ACC112 (cell line): Measurements from ENCODE around the gene HES5.

Experiments used
- H2AFZ ChIP-seq: fragments of 200-600 bp; sonication (generic); one replicate; pipeline ENCODE4 v1.6.0; 2017; ENCODE audit warnings: antibody characterized with exemption, low read length; ENCODE audit not compliant: unreplicated experiment
- H3K27ac ChIP-seq: fragments of 200-600 bp; sonication (generic); 2 replicates; pipeline ENCODE4 v1.5.1; 2014; ENCODE audit warnings: low read depth, mild to moderate bottlenecking, antibody characterized with exemption, low read length, moderate library complexity
- H3K27me3 ChIP-seq: fragments of 200-600 bp; sonication (generic); 2 replicates; pipeline ENCODE4 v1.6.1; 2014; ENCODE audit warnings: mild to moderate bottlenecking, antibody characterized with exemption, low read length, moderate library complexity, mixed read lengths; ENCODE audit not compliant: insufficient read depth
- H3K36me3 ChIP-seq: fragments of 200-600 bp; sonication (generic); 2 replicates; pipeline ENCODE4 v1.6.1; 2016; ENCODE audit warnings: mild to moderate bottlenecking, antibody characterized with exemption, low read length, moderate library complexity, mixed read lengths; ENCODE audit not compliant: insufficient read depth
- H3K4me1 ChIP-seq: fragments of 200-600 bp; sonication (generic); one replicate; pipeline ENCODE4 v1.6.1; 2016; ENCODE audit warnings: low read length, mixed read lengths; ENCODE audit not compliant: insufficient read depth, unreplicated experiment, control insufficient read depth
- H3K4me3 ChIP-seq: fragments of 200-600 bp; sonication (generic); 2 replicates; pipeline ENCODE4 v1.5.1; 2014; ENCODE audit warnings: mild to moderate bottlenecking, low read depth, low read length
- H3K79me2 ChIP-seq: fragments of 200-600 bp; sonication (generic); one replicate; pipeline ENCODE4 v1.6.0; 2016; ENCODE audit warnings: low read length; ENCODE audit not compliant: control insufficient read depth, unreplicated experiment, insufficient read depth

The HES5 gene

DNA sequence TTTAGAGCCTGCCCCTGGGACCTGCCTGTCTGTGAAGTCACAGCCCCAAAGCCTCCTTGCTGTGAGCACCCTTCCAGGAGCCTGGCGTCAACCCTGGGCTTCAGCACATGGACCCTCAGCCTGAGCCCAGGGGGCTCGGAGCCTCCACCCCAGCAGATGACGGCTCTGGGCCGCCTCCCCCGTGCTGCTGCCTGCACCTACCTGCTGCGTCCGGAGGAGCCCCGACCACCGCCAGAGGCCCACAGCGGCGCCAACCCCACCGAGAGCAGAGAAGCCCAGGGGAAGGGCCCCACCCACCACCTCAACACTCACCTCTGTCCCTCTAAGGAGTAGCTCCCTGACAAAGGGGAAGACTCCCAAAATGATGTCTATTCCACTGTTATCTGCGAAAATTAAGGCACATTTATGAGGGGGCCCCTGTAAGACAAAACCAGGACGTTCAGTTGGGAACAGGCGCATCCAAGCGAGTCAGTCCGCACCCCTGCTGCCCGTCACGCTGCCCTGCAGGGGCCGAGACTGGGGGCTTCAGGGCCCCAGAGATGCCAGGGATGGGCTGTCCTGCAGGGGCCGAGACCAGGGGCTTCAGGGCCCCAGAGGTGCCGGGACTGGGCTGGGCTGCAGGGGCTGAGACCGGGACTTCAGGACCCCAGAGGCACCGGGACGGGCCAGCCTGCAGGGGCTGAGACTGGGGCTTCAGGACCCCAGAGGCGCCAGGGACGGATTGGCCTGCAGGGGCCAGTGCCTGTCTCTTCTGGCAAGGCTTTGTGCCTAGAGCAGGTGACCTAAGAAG is 19.5 kb downstream of the HES5 start:
- Histone ChIP-seq H3K4me1 (no peaks in the 10 kb centered on the region), H3K27ac (no peak overlapping the region), H3K27me3 (no peaks in the 10 kb centered on the region), H3K79me2 (no peaks in the 10 kb centered on the region), H3K4me3 (no peak overlapping the region), H3K36me3 (peaks cover 2% of the 10 kb centered on the region; the same call in 1 of the 2 replicates), H2AFZ (no peak overlapping the region)

DNA sequence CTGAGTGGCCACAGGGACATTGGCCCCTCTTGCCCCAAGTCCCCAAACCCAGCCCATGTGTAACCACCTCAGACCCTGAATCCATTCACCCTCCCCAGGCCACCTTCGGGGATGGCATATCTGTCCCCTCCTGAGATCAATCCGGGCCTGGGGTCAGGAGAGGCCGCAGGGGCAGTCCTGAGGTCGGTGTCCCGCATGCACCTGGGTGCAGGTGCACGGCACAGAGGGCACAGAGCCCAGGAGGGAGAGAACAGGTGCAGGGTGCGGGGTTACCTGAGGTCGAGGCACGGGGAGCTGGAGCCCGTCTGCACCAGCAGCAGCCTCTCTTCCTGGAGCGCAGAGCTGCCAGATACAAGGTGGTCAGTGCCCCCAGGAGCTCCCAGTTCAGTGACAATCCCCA is 20.5 kb downstream of the HES5 start:
- no peak overlapping the region for H2AFZ ChIP-seq
- no peak overlapping the region for H3K27ac ChIP-seq
- H3K4me3 ChIP-seq, result no peak overlapping the region
- H3K36me3 ChIP-seq, result peaks cover 2% of the 10 kb centered on the region; the same call in 1 of the 2 replicates
- no peaks in the 10 kb centered on the region for H3K79me2 ChIP-seq
- no peaks in the 10 kb centered on the region for H3K4me1 ChIP-seq
- H3K27me3 ChIP-seq, result peaks cover 6% of the 10 kb centered on the region; the same call in 1 of the 2 replicates

DNA sequence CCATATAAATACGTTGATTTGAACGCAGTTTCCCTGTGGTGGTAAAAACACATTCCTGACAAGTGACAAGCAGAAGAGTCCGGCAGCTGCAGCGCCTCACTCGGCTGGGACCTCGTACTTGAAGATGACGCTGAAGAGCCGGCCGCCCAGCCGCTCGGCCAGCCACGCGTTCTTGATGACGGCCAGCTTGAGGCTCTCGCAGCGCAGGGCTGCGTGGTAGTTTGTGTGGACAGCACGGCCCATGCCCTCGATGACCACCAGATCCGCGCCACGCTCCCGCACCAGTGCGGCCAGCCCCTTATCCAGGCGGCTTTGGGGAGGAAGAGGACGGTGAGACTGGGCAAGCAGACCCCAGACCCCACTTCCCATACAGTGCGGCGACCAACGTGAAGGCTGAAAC is 21.3 kb downstream of the HES5 start:
- no peaks in the 10 kb centered on the region for H3K36me3 ChIP-seq

DNA sequence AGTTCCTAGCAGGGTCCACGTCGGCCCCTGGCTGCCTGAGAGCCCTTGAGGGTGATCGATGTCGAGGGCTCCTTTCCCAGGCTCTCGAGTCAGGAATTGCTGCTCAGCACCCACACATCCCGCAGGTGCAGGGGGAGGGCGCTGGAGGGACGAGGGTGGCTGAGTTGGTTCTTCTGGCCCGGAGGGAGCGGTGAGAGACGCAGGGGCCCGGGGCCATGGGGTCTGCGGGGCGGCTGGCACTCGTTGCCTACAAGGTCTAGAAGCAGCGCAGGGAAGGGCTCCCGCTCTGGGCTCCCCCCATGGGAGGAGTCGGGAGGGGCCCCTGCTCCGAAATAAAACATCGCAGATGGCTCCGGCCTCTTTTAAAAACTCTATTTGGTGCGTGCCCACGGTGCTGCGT is 21.9 kb downstream of the HES5 start:
- Histone ChIP-seq H3K36me3 (no peaks in the 10 kb centered on the region), H2AFZ (no peak overlapping the region), H3K4me3 (no peak overlapping the region), H3K79me2 (no peaks in the 10 kb centered on the region), H3K27me3 (peaks cover 20% of the 10 kb centered on the region), H3K27ac (no peak overlapping the region), H3K4me1 (no peaks in the 10 kb centered on the region)

More for the DNA sequence above, 21.3 kb downstream of the HES5 start:
- no peak overlapping the region for H3K4me3 ChIP-seq
- H3K4me1 ChIP-seq, result no peaks in the 10 kb centered on the region
- no peaks in the 10 kb centered on the region for H3K79me2 ChIP-seq
- no peak overlapping the region for H2AFZ ChIP-seq
- H3K27me3 ChIP-seq, result peaks cover 14% of the 10 kb centered on the region
- no peak overlapping the region for H3K27ac ChIP-seq

DNA sequence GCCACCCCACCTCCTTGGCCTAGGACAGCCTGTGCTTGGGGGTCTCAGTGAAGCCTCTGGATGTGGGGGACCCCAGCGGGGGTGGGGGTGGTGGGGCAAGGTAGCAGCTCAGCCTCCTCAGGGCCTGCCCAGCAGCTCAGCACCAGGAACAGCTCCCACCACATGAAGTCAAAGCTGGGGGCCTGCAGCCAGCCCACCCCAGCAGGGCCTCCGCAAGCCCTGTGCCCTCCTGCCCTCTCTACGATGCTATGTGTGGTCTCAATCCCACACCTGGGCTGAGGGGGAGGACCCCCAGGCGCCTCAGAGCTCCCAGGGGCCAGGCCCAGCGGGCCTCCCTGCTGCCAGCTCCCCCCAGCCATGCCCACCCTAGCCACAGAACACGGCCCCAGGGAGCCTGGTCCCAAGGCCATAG is 22.3 kb downstream of the HES5 start:
- H3K27ac ChIP-seq, result no peak overlapping the region
- H3K27me3 ChIP-seq, result peaks cover 24% of the 10 kb centered on the region
- no peak overlapping the region for H2AFZ ChIP-seq
- H3K36me3 ChIP-seq, result no peaks in the 10 kb centered on the region
- no peak overlapping the region for H3K4me3 ChIP-seq
- no peaks in the 10 kb centered on the region for H3K4me1 ChIP-seq
- no peaks in the 10 kb centered on the region for H3K79me2 ChIP-seq

DNA sequence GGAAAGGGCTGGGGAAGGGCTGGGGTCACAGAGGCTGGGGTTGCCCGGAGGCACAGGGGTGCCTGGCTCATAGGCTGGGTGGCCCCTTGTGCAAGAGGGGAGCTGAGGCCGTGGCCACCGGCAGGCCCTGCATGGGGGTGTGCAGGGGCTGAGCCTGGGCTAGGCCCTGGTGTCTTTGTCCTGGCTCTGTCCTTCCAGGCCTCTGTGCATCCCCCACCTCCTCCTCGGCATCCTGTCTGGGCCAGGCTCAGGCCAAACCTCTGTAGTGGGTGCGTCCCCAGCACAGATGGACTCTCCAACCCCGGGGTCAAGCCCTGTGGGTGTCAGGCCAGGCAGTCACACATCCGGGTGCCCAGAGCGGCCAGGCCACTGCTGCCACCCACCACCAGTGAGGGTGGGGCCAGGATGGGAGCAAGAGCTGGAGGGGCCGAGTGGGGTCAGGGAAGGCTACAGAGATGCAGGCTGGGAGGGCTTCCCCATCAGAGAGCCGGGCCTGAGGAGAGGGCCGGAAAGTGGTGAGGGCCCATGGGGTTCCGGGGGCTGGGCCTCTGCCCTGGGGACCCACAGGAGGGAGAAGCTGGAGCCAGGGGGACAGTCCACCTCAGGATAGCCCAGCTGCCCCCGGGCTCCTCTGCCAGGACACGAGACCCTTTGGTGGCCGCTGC is 23.0 kb downstream of the HES5 start:
- Histone ChIP-seq H3K27ac (no peak overlapping the region), H3K36me3 (no peaks in the 10 kb centered on the region), H3K4me1 (no peaks in the 10 kb centered on the region)

DNA sequence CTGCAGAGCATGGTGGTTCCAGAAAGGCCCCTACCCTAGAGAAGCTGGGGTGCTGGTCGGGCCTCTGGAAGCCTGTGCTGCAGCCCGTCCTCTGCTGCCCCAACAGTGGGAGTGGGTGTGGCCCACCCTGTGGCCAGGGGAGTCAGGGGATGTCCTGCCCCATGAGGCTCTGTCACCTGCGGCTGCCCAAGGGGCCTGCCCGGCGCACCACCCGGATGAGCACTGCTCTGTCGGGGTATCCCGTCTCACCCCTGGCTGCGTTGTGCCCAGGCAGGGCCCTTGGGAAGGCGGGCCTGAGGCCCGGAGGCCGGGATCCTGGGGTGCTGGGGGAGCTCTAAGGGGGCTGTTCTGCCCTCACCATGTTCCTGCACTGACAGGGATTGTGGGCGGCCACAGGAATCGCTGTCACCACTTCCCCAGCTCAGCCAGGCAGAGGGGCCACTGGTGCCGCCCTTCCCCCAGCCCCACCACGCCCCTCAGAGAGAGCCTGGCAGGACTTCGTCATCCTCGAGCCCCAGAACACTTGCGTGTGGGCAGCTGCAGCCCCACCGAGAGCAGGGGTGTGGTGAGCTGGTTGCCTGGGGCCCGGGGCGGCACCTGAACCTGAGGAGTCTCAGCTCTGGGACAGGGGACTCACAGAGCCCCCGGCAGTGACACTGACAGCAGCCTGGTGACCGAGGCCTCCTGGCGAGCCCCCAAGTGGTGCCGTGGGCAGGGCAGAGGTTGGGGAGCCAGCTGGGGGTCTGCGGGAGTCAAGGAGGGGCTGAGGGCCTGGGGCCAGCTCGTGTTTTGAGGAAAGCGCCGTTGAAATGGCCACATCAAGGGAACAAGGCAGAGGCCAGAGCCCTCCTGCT is 23.8 kb downstream of the HES5 start:
- no peaks in the 10 kb centered on the region for H3K4me1 ChIP-seq
- no peak overlapping the region for H3K27ac ChIP-seq
- no peak overlapping the region for H3K4me3 ChIP-seq
- no peaks in the 10 kb centered on the region for H3K36me3 ChIP-seq
- H3K79me2 ChIP-seq, result no peaks in the 10 kb centered on the region
- no peak overlapping the region for H2AFZ ChIP-seq
- H3K27me3 ChIP-seq, result peaks cover 29% of the 10 kb centered on the region

More for the DNA sequence above, 23.0 kb downstream of the HES5 start:
- no peak overlapping the region for H2AFZ ChIP-seq
- no peak overlapping the region for H3K4me3 ChIP-seq
- peaks cover 29% of the 10 kb centered on the region for H3K27me3 ChIP-seq
- no peaks in the 10 kb centered on the region for H3K79me2 ChIP-seq

DNA sequence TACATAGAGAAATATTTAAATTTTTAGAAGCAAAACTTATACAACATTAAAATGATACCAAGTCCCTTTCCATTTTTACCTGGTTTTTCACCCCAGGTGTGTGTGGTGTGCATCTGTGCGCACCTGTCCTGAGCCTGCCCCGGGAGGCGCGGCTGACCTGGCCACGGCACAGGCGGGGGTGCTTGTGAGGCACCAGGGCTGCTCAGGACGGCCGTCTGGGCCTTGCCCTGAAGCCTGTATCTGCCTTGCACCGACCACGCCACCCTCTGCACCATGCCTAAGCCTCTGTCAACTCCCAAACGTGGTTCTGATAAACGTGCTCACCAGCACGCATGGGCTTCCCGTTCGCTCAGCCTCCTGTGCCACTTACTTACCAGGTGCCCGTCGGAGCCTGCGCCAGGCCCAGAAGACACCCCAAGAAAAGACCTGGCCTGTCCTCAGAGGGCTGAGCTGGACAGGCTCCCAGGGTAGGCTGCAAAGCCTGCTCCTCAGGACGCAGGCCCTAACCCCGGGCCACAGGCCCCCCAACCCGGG is 24.5 kb downstream of the HES5 start:
- no peak overlapping the region for H3K4me3 ChIP-seq
- no peaks in the 10 kb centered on the region for H3K79me2 ChIP-seq
- H3K27me3 ChIP-seq, result peaks cover 29% of the 10 kb centered on the region
- no peak overlapping the region for H3K27ac ChIP-seq
- no peaks in the 10 kb centered on the region for H3K36me3 ChIP-seq
- no peak overlapping the region for H2AFZ ChIP-seq
- no peaks in the 10 kb centered on the region for H3K4me1 ChIP-seq

DNA sequence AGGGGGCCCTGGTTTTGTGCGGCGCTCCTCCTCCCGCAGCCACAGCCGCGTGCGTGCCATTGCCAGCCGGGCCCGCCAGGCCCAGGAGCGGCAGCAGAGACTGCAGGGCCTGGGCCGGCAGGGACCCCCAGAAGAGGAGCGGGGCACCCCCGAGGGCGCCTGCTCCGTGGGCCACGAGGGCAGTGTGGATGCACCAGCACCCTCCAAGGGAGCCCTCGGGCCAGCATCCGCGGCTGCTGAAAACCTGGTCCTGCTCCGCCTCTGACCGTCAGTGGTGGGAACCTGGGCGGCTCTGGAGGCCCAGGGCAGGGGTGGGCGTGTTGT is 25.2 kb downstream of the HES5 start:
- no peak overlapping the region for H2AFZ ChIP-seq
- no peak overlapping the region for H3K4me3 ChIP-seq
- H3K36me3 ChIP-seq, result no peaks in the 10 kb centered on the region
- peaks cover 29% of the 10 kb centered on the region for H3K27me3 ChIP-seq
- H3K79me2 ChIP-seq, result no peaks in the 10 kb centered on the region
- no peaks in the 10 kb centered on the region for H3K4me1 ChIP-seq
- no peak overlapping the region for H3K27ac ChIP-seq

DNA sequence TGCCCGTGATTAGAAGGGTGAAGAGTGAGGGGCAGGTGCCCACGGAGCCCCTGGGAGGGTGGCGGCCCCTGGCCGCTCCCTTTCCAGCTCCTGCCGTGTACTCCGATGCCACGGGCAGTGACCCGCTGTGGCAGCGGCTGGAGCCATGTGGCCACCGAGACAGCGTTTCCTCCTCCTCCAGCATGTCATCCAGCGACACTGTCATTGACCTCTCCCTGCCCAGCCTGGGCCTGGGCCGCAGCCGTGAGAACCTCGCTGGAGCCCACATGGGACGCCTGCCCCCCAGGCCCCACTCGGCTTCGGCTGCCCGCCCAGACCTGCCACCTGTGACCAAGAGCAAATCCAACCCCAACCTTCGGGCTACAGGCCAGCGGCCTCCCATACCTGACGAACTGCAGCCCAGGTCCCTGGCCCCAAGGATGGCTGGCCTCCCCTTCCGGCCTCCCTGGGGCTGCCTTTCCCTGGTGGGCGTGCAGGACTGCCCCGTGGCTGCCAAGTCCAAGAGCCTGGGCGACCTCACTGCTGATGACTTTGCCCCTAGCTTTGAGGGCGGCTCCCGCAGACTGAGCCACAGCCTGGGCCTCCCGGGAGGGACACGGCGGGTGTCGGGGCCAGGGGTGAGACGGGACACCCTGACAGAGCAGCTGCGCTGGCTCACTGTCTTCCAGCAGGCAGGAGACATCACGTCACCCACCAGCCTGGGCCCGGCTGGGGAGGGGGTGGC is 25.7 kb downstream of the HES5 start:
- Histone ChIP-seq H2AFZ (no peak overlapping the region), H3K79me2 (no peaks in the 10 kb centered on the region), H3K4me3 (no peak overlapping the region), H3K27ac (no peak overlapping the region), H3K27me3 (peaks cover 29% of the 10 kb centered on the region), H3K36me3 (no peaks in the 10 kb centered on the region), H3K4me1 (no peaks in the 10 kb centered on the region)
